Body of pancreas (tissue), 4 donors: ENCODE results near the gene RNMT.

ENCODE experiments used
- CTCF ChIP-seq, 7 experiments: fragments of 450-650 bp in 4 of 7; fragments of 200-600 bp in 3 of 7; sonication (generic) in 3 of 7; IDR thresholded peaks; one replicate each; pipeline ENCODE4 v1.5.1; 2016 to 2019; ENCODE audit warnings: antibody characterized with exemption in 7 of 7
- POLR2A ChIP-seq, 3 donors: fragments of 450-650 bp; IDR thresholded peaks; one replicate each; pipeline ENCODE4 v1.6.1; 2016; ENCODE audit warnings: antibody characterized with exemption in 3 of 3, mild to moderate bottlenecking in 2 of 3

DNA sequence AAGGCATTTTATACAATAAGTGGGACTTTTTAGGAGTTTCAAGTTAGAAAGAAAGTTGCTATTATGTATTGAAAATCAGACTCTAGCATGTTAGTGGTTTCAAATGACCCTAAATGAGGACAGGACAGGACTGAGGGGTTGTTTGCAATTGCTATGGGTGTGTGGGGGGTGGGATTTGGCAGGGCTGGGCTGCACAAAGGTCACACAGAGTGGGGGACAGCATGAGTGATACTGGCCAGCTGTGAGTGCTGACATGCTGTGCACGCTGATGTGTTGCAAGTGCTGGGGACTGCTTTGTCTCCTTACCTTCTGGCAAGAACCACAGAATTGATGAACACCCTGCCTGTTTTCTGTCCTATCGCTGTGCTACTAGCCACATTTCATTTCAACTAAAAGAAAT, 29.8 kb downstream of the RNMT start:
- TF ChIP-seq CTCF (IDR thresholded peaks at IDR 0.05) (no peak), POLR2A (IDR thresholded peaks at IDR 0.05) (no peak)
